ENCODE data around the gene JMJD1C.

The JMJD1C gene

DNA sequence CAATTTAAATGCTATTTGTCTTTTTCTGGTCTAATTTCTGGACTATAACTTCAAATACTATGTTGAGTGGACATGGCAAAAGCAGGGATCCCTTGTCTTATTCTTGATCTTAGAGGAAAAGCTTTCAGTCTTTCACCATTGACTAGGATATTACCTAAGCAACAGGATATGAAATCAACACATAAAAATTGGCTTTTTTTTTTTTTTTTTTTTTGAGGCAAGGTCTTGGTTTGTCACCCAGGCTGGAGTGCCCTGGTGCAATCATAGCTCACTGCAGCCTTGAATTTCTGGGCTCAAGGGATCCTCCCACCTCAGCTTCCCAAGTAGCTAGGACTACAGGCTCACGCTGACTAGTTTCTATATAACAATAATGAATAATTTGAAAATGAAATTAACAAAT is 90.8 kb downstream of the JMJD1C start:
- Histone ChIP-seq H2BK15ac (ENCODE audit: low read length) (no peak overlapping the region), H4K91ac (ENCODE audit: low read depth, low read length, poor library complexity) (no peak overlapping the region), H3K4me2 (ENCODE audit: insufficient read depth, low read length, poor library complexity, severe bottlenecking) (no peak overlapping the region), H4K8ac (ENCODE audit: low read depth, low read length) (no peak overlapping the region), H3K27me3 (ENCODE audit: control insufficient read depth in 3 of 3, insufficient read depth in 3 of 3, low read depth in 1 of 3, low read length in 3 of 3) (no peaks in the 10 kb centered on the region), H3K4me3 (ENCODE audit: low read length in 2 of 2) (no peak overlapping the region), H3K36me3 (replicated peaks in 1 of 2; ENCODE audit: control insufficient read depth in 2 of 2, insufficient read depth in 2 of 2, low read length in 2 of 2) (peaks cover 0 to 30% of the 10 kb centered on the region in 2 donors), H3K4ac (ENCODE audit: low read length) (no peak overlapping the region), H2BK12ac (ENCODE audit: low read length) (no peak overlapping the region), H3K18ac (ENCODE audit: low read length) (no peak overlapping the region), H2BK120ac (ENCODE audit: low read depth, low read length) (no peak overlapping the region), H3K4me1 (ENCODE audit: control insufficient read depth in 2 of 2, insufficient read depth in 1 of 2, low read depth in 1 of 2, low read length in 2 of 2) (no peaks in the 10 kb centered on the region), H3K79me1 (ENCODE audit: low read depth, low read length) (no peaks in the 10 kb centered on the region), H2AK5ac (ENCODE audit: low read depth, low read length) (no peak overlapping the region), H3K27ac (replicated peaks; ENCODE audit: low read length) (no peak overlapping the region), H3K14ac (ENCODE audit: low read length) (no peak overlapping the region), H3K23ac (ENCODE audit: low read depth, low read length, poor library complexity) (no peak overlapping the region), H2BK5ac (ENCODE audit: low read length) (no peak overlapping the region), H3K9me3 (replicated peaks in 1 of 2; ENCODE audit: control insufficient read depth in 2 of 2, insufficient read depth in 1 of 2, low read depth in 1 of 2, low read length in 2 of 2) (peaks cover 0 to 7% of the 10 kb centered on the region in 2 donors), H2AFZ (ENCODE audit: low read length) (no peak overlapping the region), H3K9ac (ENCODE audit: low read depth, low read length, poor library complexity) (no peak overlapping the region)
- no peak for DNase-seq (ENCODE audit: low spot score)
- no CpG with 5 or more reads among the region's 1 CpG for WGBS, 2 donors (ENCODE audit: extremely low coverage in 2 of 2, insufficient read length in 2 of 2, insufficient replicate concordance in 1 of 2)

DNA sequence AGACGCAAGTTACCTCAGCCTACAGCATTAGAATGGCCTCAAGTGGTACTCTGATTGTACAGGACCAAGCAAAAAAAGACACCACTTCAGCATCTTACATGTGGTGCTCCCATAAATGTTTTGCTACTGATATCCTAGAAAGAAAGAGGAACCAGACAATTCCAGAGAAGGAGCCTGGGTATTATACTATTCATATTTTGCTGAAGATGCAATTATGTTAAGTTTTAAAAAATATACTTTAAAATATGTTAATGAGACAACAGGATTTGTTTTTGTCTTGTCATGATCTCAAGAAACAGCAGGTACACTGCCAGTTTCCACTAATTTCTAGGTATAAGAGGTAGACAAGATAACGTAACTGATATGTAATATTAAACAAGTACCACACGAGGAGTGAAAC is 92.6 kb downstream of the JMJD1C start:
- no peak overlapping the region for H3K27ac ChIP-seq (replicated peaks; ENCODE audit: low read length)
- H3K9me3 ChIP-seq (replicated peaks in 1 of 2; ENCODE audit: control insufficient read depth in 2 of 2, insufficient read depth in 1 of 2, low read depth in 1 of 2, low read length in 2 of 2) = peaks cover 0 to 6% of the 10 kb centered on the region in 2 donors
- no peak for DNase-seq (ENCODE audit: low spot score)
- H3K4me1 ChIP-seq (ENCODE audit: control insufficient read depth in 2 of 2, insufficient read depth in 1 of 2, low read depth in 1 of 2, low read length in 2 of 2) = no peaks in the 10 kb centered on the region
- no peak overlapping the region for H3K4ac ChIP-seq (ENCODE audit: low read length)
- H3K36me3 ChIP-seq (replicated peaks in 1 of 2; ENCODE audit: control insufficient read depth in 2 of 2, insufficient read depth in 2 of 2, low read length in 2 of 2) = peaks cover 0 to 16% of the 10 kb centered on the region in 2 donors
- H2AK5ac ChIP-seq (ENCODE audit: low read depth, low read length) = no peak overlapping the region
- H2AFZ ChIP-seq (ENCODE audit: low read length) = no peak overlapping the region
- no peak overlapping the region for H3K9ac ChIP-seq (ENCODE audit: low read depth, low read length, poor library complexity)
- WGBS, 2 donors (ENCODE audit: extremely low coverage in 2 of 2, insufficient read length in 2 of 2, insufficient replicate concordance in 1 of 2) = no CpG with 5 or more reads among the region's 3 CpGs
- no peak overlapping the region for H4K91ac ChIP-seq (ENCODE audit: low read depth, low read length, poor library complexity)
- no peak overlapping the region for H3K18ac ChIP-seq (ENCODE audit: low read length)
- no peak overlapping the region for H3K14ac ChIP-seq (ENCODE audit: low read length)
- H3K4me2 ChIP-seq (ENCODE audit: insufficient read depth, low read length, poor library complexity, severe bottlenecking) = no peak overlapping the region
- H3K4me3 ChIP-seq (ENCODE audit: low read length in 2 of 2) = no peak overlapping the region
- no peaks in the 10 kb centered on the region for H3K79me1 ChIP-seq (ENCODE audit: low read depth, low read length)
- no peaks in the 10 kb centered on the region for H3K27me3 ChIP-seq (ENCODE audit: control insufficient read depth in 3 of 3, insufficient read depth in 3 of 3, low read depth in 1 of 3, low read length in 3 of 3)
- no peak overlapping the region for H2BK12ac ChIP-seq (ENCODE audit: low read length)
- no peak overlapping the region for H2BK120ac ChIP-seq (ENCODE audit: low read depth, low read length)
- H4K8ac ChIP-seq (ENCODE audit: low read depth, low read length) = no peak overlapping the region
- H2BK15ac ChIP-seq (ENCODE audit: low read length) = no peak overlapping the region
- H2BK5ac ChIP-seq (ENCODE audit: low read length) = no peak overlapping the region
- no peak overlapping the region for H3K23ac ChIP-seq (ENCODE audit: low read depth, low read length, poor library complexity)

DNA sequence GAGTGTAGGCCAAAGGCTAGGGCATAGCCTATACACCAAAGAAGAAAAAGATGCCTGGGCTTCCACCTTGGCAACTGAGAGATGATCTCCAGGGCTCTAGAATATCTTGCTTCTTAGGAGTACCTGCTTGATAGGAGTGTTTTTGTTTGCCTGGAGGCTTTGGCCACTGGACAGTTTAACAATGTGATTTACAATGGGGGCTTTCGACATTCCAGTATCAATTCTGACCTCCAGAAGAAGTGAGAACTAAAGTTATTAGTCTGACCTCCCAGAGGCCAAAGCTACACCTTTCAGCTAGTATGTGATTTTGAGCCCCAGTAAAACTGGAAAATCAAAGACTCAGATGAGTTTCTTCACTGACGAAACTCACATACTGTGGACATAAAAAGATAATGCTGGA is 96.1 kb downstream of the JMJD1C start:
- no peak overlapping the region for H3K27ac ChIP-seq (replicated peaks; ENCODE audit: low read length)
- no peak overlapping the region for H2BK15ac ChIP-seq (ENCODE audit: low read length)
- no peak overlapping the region for H3K18ac ChIP-seq (ENCODE audit: low read length)
- no peak for DNase-seq (ENCODE audit: low spot score)
- H3K4me1 ChIP-seq (ENCODE audit: control insufficient read depth in 2 of 2, insufficient read depth in 1 of 2, low read depth in 1 of 2, low read length in 2 of 2) = peaks cover 0 to 7% of the 10 kb centered on the region in 2 donors
- no peak overlapping the region for H3K4me3 ChIP-seq (ENCODE audit: low read length in 2 of 2)
- no peak overlapping the region for H3K9ac ChIP-seq (ENCODE audit: low read depth, low read length, poor library complexity)
- H4K91ac ChIP-seq (ENCODE audit: low read depth, low read length, poor library complexity) = no peak overlapping the region
- no CpG with 5 or more reads among the region's 2 CpGs for WGBS, 2 donors (ENCODE audit: extremely low coverage in 2 of 2, insufficient read length in 2 of 2, insufficient replicate concordance in 1 of 2)
- H3K79me1 ChIP-seq (ENCODE audit: low read depth, low read length) = no peaks in the 10 kb centered on the region
- H3K9me3 ChIP-seq (replicated peaks in 1 of 2; ENCODE audit: control insufficient read depth in 2 of 2, insufficient read depth in 1 of 2, low read depth in 1 of 2, low read length in 2 of 2) = peaks cover 0 to 6% of the 10 kb centered on the region in 2 donors
- H3K4ac ChIP-seq (ENCODE audit: low read length) = no peak overlapping the region
- H3K36me3 ChIP-seq (replicated peaks in 1 of 2; ENCODE audit: control insufficient read depth in 2 of 2, insufficient read depth in 2 of 2, low read length in 2 of 2) = no peaks in the 10 kb centered on the region
- H2AK5ac ChIP-seq (ENCODE audit: low read depth, low read length) = no peak overlapping the region
- H3K4me2 ChIP-seq (ENCODE audit: insufficient read depth, low read length, poor library complexity, severe bottlenecking) = no peak overlapping the region
- no peak overlapping the region for H4K8ac ChIP-seq (ENCODE audit: low read depth, low read length)
- no peak overlapping the region for H2BK5ac ChIP-seq (ENCODE audit: low read length)
- H2BK12ac ChIP-seq (ENCODE audit: low read length) = no peak overlapping the region
- H3K23ac ChIP-seq (ENCODE audit: low read depth, low read length, poor library complexity) = no peak overlapping the region
- H2AFZ ChIP-seq (ENCODE audit: low read length) = no peak overlapping the region
- no peak overlapping the region for H3K14ac ChIP-seq (ENCODE audit: low read length)
- no peaks in the 10 kb centered on the region for H3K27me3 ChIP-seq (ENCODE audit: control insufficient read depth in 3 of 3, insufficient read depth in 3 of 3, low read depth in 1 of 3, low read length in 3 of 3)
- H2BK120ac ChIP-seq (ENCODE audit: low read depth, low read length) = no peak overlapping the region

DNA sequence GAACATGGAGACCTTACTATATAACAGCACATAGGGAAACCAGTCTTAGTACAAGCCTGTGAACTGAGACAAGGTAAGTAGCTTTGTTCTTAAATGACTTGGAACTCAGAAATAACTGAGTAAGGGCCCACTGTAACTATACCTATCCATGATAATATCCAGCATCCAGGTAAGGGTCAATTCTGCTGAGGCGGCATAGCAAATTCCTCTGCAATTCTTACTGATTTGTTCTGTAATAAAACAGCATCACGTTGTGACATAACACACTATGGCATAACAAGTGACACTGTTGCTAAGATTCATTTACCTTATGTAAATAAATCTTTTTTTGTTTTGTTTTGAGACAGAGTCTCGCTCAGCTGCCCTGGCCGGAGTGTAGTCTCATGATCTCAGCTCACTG is 97.4 kb downstream of the JMJD1C start:
- H3K14ac ChIP-seq (ENCODE audit: low read length) = no peak overlapping the region
- H4K91ac ChIP-seq (ENCODE audit: low read depth, low read length, poor library complexity) = no peak overlapping the region
- DNase-seq (ENCODE audit: low spot score) = no peak
- no peak overlapping the region for H2BK15ac ChIP-seq (ENCODE audit: low read length)
- no peaks in the 10 kb centered on the region for H3K27me3 ChIP-seq (ENCODE audit: control insufficient read depth in 3 of 3, insufficient read depth in 3 of 3, low read depth in 1 of 3, low read length in 3 of 3)
- no peak overlapping the region for H3K27ac ChIP-seq (replicated peaks; ENCODE audit: low read length)
- peaks cover 0 to 6% of the 10 kb centered on the region in 2 donors for H3K9me3 ChIP-seq (replicated peaks in 1 of 2; ENCODE audit: control insufficient read depth in 2 of 2, insufficient read depth in 1 of 2, low read depth in 1 of 2, low read length in 2 of 2)
- H3K4me2 ChIP-seq (ENCODE audit: insufficient read depth, low read length, poor library complexity, severe bottlenecking) = no peak overlapping the region
- no peak overlapping the region for H3K18ac ChIP-seq (ENCODE audit: low read length)
- no CpG with 5 or more reads among the region's 4 CpGs for WGBS, 2 donors (ENCODE audit: extremely low coverage in 2 of 2, insufficient read length in 2 of 2, insufficient replicate concordance in 1 of 2)
- no peak overlapping the region for H2BK5ac ChIP-seq (ENCODE audit: low read length)
- H3K36me3 ChIP-seq (replicated peaks in 1 of 2; ENCODE audit: control insufficient read depth in 2 of 2, insufficient read depth in 2 of 2, low read length in 2 of 2) = no peaks in the 10 kb centered on the region
- no peak overlapping the region for H2BK120ac ChIP-seq (ENCODE audit: low read depth, low read length)
- no peak overlapping the region for H3K4ac ChIP-seq (ENCODE audit: low read length)
- H4K8ac ChIP-seq (ENCODE audit: low read depth, low read length) = no peak overlapping the region
- peaks cover 0 to 7% of the 10 kb centered on the region in 2 donors for H3K4me1 ChIP-seq (ENCODE audit: control insufficient read depth in 2 of 2, insufficient read depth in 1 of 2, low read depth in 1 of 2, low read length in 2 of 2)
- H3K79me1 ChIP-seq (ENCODE audit: low read depth, low read length) = no peaks in the 10 kb centered on the region
- no peak overlapping the region for H3K9ac ChIP-seq (ENCODE audit: low read depth, low read length, poor library complexity)
- no peak overlapping the region for H3K4me3 ChIP-seq (ENCODE audit: low read length in 2 of 2)
- no peak overlapping the region for H2AK5ac ChIP-seq (ENCODE audit: low read depth, low read length)
- no peak overlapping the region for H3K23ac ChIP-seq (ENCODE audit: low read depth, low read length, poor library complexity)
- H2AFZ ChIP-seq (ENCODE audit: low read length) = no peak overlapping the region
- no peak overlapping the region for H2BK12ac ChIP-seq (ENCODE audit: low read length)

All from neuronal stem cell (in vitro differentiated cells).